IPS DF 6.9 (cell line): ENCODE measurements around the gene SH3YL1.

Experiments used
- DNase-seq: peaks from one replicate; pipeline ENCODE4 v3.0.0-alpha.2; 2013; ENCODE audit warnings: low read depth, low spot score
- H3K27ac ChIP-seq: one replicate; pipeline ENCODE4 v1.5.1; 2013; ENCODE audit warnings: low read length, control low read depth
- H3K27me3 ChIP-seq: 2 replicates; pipeline ENCODE4 v1.6.1; 2013; ENCODE audit warnings: mild to moderate bottlenecking, low read length; ENCODE audit not compliant: control insufficient read depth, insufficient read depth
- H3K36me3 ChIP-seq: 2 replicates; pipeline ENCODE4 v1.6.1; 2013; ENCODE audit warnings: low read length; ENCODE audit not compliant: control insufficient read depth, insufficient read depth
- H3K4me1 ChIP-seq: 2 replicates; pipeline ENCODE4 v1.6.1; 2013; ENCODE audit warnings: low read length; ENCODE audit not compliant: control insufficient read depth, insufficient read depth
- H3K4me3 ChIP-seq: 2 replicates; pipeline ENCODE4 v1.5.1; 2013; ENCODE audit warnings: mild to moderate bottlenecking, low read length
- H3K9me3 ChIP-seq: 2 replicates; pipeline ENCODE4 v1.6.1; 2013; ENCODE audit warnings: low read length, inconsistent platforms; ENCODE audit not compliant: control insufficient read depth, insufficient read depth
- WGBS: extraction: QIAGEN DNeasy Blood & Tissue Kit; methylation state at CpG from one replicate; pipeline ENCODE4 v1.1.7; 2013; ENCODE audit warnings: mixed read lengths, missing lambda C conversion rate; ENCODE audit not compliant: insufficient read length, insufficient coverage; 5-methylcytosine and 5-hydroxymethylcytosine counted together

The SH3YL1 gene

DNA sequence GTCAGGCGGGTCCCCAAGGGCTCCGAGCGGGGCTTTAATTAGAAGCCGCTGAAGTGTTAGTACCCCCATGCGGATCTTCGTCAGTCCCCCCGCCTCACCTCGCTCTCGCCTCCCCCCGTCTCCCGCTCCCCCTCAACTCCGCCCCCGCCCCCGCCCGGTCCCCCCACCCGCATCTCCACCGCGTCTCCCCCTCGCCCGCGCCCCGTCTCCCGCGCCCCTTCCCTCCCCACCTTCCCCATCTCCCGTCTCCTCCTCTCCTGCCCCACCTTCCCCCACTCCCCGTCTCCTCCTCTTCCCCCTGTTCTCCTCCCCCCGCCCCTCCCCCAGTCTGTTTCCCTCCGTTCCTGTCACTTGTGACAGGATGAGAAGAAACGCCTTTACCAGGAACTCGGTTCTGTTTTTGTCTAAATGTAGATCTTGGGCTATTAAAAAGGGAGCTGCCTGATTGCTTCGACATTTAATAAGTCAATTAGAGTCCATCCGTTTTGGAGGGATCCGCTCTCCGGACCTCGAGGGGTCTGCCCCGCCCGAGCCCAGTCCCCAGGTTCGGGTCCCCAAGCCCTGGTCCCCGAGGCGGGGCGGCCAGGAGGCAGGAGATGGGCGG lies 25.0 kb upstream of the SH3YL1 start:
- WGBS = no CpG with 5 or more reads among the region's 42 CpGs
- Histone ChIP-seq H3K9me3 (no peaks in the 10 kb centered on the region), H3K4me3 (peak overlapping the region; percentile 64; the same call in 1 of the 2 replicates), H3K27ac (no peak overlapping the region), H3K4me1 (peaks cover 9% of the 10 kb centered on the region), H3K36me3 (no peaks in the 10 kb centered on the region), H3K27me3 (peaks cover 10% of the 10 kb centered on the region)
- DNase-seq = no peak

DNA sequence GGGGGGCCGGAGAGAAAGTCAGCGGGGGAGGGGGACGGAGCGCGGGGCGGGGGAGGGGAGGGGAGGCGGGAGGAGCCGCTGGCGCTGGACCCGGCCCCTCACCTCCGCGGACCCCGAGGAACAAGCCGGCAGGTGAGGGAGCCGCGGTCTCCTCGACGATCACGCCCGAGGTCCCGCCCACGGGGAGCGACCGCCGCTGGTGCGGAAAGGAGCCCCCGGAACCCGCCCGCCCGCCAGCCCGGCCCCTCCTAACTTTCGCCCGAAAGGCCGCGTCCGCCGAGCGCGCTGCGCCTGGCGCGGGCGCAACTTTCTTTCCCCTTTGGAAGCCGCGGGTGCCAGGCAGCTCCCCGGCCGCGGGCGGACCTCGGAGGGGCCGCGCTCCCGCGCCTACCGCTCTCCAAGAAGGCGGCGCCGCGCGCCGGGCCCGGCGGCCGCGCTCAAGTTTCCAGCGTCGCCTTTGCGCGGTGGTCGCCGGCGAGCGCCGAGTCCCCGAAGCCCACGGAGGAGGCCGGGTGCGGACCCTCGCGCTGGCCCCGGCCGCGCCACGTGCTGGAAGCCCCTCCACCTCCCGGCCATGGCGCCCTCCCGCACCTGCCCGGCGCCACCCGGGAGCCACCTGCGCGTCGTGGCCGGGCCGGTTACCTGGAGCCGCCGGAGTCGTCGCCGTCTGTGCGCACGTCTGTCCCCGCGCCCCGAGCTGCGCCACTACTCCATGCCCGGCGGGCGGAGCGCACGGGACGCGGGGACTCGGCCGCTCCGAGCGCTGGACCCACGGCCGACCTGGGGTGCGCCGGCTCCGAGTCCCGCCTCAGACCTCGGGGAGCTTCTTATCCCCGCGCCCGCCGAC lies 24.3 kb upstream of the SH3YL1 start, which contains the start of gene ALKAL2:
Gene ALKAL2, minus strand, starts transcription at position 181 of the 847 bp plus-strand sequence. CDS start 256 bp downstream, outside the sequence.
- H3K27ac ChIP-seq = no peak within 1 kb of the TSS
- WGBS = no CpG with 5 or more reads among the region's 128 CpGs
- no peak for DNase-seq
- H3K27me3 ChIP-seq = peaks cover 10% of the 10 kb centered on the region
- no peaks in the 10 kb centered on the region for H3K9me3 ChIP-seq
- peak within 1 kb of the TSS; percentile 64 for H3K4me3 ChIP-seq
- H3K4me1 ChIP-seq = peaks cover 10% of the 10 kb centered on the region
- no peaks in the 10 kb centered on the region for H3K36me3 ChIP-seq

DNA sequence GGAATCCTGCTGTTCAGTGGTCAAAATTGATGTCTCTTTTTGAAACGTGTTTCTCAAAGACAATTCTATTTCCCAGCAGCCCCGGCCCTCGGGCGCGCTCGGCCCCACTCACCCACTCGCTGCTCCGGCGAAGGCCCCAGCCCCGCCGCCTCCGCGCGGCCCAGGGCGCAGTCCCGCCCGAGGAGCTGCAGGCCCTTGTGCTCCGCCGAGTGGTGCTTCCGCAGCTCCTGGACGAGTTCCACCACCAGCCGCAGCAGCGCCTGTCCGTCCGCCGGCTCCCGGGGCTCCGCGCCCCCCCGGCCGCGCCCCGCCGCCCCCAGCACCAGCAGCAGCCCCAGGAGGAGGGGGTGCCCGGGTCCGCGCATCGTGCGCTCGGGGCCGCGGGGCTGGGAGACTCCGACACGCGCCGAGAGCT lies 23.6 kb upstream of the SH3YL1 start:
- H3K9me3 ChIP-seq = no peaks in the 10 kb centered on the region
- no peak for DNase-seq
- H3K4me3 ChIP-seq = peak overlapping the region; percentile 64; the same call in 1 of the 2 replicates
- H3K4me1 ChIP-seq = peaks cover 10% of the 10 kb centered on the region
- H3K27ac ChIP-seq = no peak overlapping the region
- H3K36me3 ChIP-seq = no peaks in the 10 kb centered on the region
- peaks cover 10% of the 10 kb centered on the region for H3K27me3 ChIP-seq
- no CpG with 5 or more reads among the region's 46 CpGs for WGBS

DNA sequence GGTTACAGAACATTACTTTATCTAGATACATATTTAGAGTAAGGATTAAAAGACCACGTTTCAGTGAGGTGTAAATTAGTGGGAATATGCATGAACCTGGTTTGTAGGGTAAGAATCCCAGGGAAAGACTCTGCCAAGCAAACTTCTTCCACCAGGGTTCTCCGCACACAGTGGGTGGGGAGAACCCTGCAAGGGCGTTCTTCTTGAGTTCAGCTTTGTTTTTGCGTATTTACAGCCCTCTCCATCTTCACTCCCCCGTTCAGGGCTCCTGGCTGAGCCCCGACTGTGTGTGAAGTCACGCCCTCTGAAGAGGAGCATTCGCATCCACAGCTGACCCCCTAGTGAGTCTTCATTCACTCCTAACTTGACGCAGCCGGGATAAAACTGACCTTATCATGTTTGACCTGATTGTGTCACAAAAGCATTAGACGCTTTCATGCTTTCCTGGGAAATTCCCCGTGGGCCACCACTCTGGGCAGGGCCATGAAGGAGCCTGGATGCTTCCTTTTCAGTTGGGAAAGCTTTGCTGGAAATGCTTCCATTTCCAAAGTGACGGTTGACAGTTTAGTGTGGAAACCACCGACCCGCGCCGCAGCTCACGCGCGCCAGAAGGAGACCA lies 23.1 kb upstream of the SH3YL1 start:
- no peaks in the 10 kb centered on the region for H3K9me3 ChIP-seq
- H3K27me3 ChIP-seq = peaks cover 10% of the 10 kb centered on the region
- 0 out of 2 replicates have a peak, but pooled peaks cover 2% of the 10 kb centered on the region for H3K36me3 ChIP-seq
- H3K27ac ChIP-seq = no peak overlapping the region
- WGBS = no CpG with 5 or more reads among the region's 20 CpGs
- DNase-seq = no peak
- H3K4me1 ChIP-seq = peaks cover 10% of the 10 kb centered on the region
- H3K4me3 ChIP-seq = peak overlapping the region; percentile 64

DNA sequence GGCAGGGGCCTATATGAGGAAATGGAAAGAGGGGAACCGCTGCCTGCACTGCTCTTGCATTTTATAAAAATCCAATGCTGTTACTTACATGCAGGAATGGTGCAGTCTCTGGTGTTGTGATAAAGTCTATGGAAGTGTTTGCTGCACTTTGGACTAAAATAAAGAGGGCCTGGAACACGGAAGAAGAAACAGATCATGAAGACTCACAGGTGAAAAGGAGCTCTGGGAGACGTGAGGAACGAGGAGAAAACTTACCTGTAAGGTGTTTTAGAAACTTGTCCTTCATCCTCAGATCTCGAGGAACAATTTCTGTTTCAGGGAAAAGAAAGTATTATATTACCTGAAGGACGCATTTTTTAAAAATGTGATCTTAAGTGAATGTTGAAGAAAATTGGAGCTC lies 22.2 kb upstream of the SH3YL1 start:
- no peak overlapping the region for H3K4me3 ChIP-seq
- no CpG with 5 or more reads among the region's 6 CpGs for WGBS
- no peak for DNase-seq

DNA sequence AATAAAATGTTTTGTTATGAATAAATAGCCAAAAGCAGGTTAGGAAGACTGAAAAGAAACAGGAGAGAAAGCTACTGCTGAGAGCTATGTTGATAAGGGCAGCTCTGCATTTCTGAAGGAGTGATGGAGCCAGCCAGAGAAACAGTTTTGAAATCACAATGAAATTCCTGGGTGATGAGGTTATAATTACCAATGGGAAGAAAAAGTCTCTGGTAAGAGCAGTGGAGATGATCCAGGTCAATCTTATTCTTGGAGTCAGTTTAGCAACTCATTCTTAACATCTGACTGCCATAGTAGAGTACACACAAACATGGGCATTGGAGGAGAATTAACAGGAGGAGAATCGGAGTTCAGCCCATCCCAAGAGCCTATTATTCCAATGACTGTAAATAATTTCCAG lies 21.7 kb upstream of the SH3YL1 start:
- H3K36me3 ChIP-seq = peaks cover 9% of the 10 kb centered on the region; the same call in 1 of the 2 replicates
- H3K27me3 ChIP-seq = peaks cover 10% of the 10 kb centered on the region
- no peak overlapping the region for H3K27ac ChIP-seq
- no peak for DNase-seq
- no peak overlapping the region for H3K4me3 ChIP-seq
- WGBS = no CpG with 5 or more reads among the region's 1 CpG
- peaks cover 10% of the 10 kb centered on the region for H3K4me1 ChIP-seq
- no peaks in the 10 kb centered on the region for H3K9me3 ChIP-seq

More for the DNA sequence above, 22.2 kb upstream of the SH3YL1 start:
- H3K36me3 ChIP-seq = peaks cover 7% of the 10 kb centered on the region; the same call in 1 of the 2 replicates
- peaks cover 10% of the 10 kb centered on the region for H3K4me1 ChIP-seq
- no peaks in the 10 kb centered on the region for H3K9me3 ChIP-seq
- no peak overlapping the region for H3K27ac ChIP-seq
- peaks cover 10% of the 10 kb centered on the region for H3K27me3 ChIP-seq

DNA sequence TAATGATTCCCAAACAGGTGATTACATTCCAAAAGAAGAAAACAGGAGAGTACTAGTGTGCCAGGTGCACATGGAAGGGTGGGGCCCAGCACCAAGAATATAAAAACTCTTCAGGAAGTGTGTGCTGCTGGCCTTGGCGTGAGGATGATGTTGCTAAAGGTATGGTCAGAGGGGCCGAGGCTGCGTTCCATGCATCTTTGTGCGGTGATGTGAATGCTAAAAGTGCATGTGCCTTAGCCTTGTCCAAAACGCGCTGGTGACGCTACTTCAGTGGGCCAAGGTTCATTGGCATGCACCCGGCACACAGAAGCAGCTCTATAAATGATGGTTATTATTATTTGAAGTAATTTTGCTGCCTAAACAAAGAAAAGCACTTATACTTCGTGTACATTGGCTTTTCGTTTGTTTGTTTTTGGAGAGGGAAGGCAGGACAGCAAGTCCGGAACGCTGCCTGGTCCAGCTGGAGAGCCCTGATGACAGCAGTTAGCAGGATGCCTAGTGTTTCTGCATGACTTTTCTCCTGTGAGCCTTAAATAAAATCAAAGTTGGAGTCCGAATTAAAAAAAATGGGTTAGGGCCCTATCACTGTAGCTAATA lies 21.2 kb upstream of the SH3YL1 start:
- Histone ChIP-seq H3K36me3 (peaks cover 9% of the 10 kb centered on the region; the same call in 1 of the 2 replicates), H3K9me3 (no peaks in the 10 kb centered on the region), H3K4me1 (peaks cover 10% of the 10 kb centered on the region), H3K4me3 (no peak overlapping the region), H3K27ac (no peak overlapping the region), H3K27me3 (peaks cover 10% of the 10 kb centered on the region)
- WGBS = no CpG with 5 or more reads among the region's 13 CpGs
- DNase-seq = no peak

DNA sequence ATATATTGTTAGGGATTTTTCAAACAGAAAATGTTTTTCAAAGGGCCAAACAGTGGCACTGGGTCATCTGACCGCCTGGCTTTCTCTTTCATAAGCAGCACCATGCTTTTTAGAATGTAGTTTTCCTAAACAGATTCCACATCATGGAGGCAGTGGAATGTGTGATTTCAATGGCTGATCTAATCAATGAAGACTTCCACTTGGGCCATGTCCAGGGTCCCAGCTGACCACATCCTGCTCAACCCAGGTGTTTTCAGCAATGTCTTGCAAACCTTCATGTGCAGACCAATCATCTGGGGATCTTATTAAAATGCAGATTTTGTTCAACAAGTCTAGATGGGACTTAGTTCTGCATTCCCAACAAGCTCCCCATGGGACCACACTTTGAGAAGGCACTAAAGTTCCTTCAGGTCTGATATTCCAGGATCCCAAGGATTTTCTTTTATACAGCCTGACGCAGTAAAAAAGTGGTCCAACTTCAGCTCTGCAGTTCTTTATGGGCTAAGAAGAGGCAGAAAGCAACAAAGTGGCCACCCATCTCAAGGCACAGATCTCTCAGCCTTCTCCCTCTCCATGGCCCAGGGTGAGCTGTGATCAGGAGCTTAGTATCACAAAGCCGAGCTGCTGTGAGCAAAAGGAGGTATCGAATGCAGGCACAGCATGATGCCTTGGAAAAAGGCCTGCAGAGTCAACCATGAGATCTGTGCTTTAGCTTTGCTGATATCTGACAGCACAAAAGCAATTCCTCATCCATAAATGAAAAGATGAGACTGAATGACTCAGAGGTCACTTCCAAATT lies 20.4 kb upstream of the SH3YL1 start:
- Histone ChIP-seq H3K4me1 (peaks cover 10% of the 10 kb centered on the region), H3K4me3 (no peak overlapping the region), H3K27ac (no peak overlapping the region), H3K9me3 (no peaks in the 10 kb centered on the region), H3K27me3 (peaks cover 3% of the 10 kb centered on the region), H3K36me3 (peaks cover 9% of the 10 kb centered on the region; the same call in 1 of the 2 replicates)
- DNase-seq = no peak
- WGBS = no CpG with 5 or more reads among the region's 4 CpGs

DNA sequence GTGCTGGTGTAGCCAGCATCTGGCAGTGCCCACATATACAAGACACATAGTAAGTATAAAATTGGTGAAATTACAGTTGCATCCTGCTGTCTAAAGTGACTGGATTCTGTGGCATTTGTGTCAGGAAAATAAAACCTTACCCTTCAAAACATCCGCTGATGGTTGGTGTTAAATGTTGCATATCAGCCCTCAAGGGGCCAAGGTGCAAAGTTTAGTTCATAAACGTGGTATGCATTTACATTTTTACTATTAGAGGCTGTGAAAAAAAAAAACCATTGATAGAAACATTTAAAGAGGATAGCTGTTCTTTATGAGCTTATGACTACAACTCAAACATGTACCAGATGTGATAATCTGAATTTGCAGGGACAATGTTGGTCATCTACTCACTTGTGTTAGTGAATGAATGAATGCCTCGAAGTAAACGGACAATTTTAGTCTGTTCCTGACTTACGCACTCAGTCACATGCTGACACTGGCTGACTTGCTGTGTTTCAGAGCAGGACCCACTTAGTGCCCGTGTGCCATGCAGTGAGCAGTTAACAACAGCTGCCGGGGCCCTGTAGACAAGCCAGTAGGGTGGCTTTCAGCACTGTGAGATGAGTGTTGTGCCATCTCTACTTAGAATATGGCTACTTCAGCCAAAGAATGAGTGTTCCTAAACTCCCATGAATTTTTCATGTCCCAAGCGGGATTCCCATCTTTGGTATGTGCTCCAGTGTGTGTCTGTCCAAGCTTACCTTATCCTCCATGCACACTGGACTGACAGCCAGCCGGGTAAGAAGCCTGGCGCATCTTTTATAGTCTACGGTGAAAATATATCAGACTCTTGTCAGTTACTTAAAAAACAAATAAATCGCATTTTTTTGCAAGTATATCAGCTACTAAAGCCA lies 18.8 kb upstream of the SH3YL1 start:
- no peaks in the 10 kb centered on the region for H3K9me3 ChIP-seq
- no CpG with 5 or more reads among the region's 12 CpGs for WGBS

More for the DNA sequence above, 18.8 kb upstream of the SH3YL1 start:
- Histone ChIP-seq H3K4me3 (no peak overlapping the region), H3K4me1 (peaks cover 10% of the 10 kb centered on the region), H3K36me3 (peaks cover 13% of the 10 kb centered on the region), H3K27me3 (peaks cover 3% of the 10 kb centered on the region), H3K27ac (no peak overlapping the region)
- no peak for DNase-seq
